Mesendoderm (in vitro differentiated cells): Measurements from ENCODE around the gene CHD2.

Experiments
- DNase-seq: peaks from one replicate; pipeline ENCODE4 v3.0.0; 2013
- H2AK5ac ChIP-seq: 2 replicates; pipeline ENCODE4 v1.6.1; 2013; ENCODE audit warnings: low read length, inconsistent platforms
- H2BK120ac ChIP-seq: 2 replicates; pipeline ENCODE4 v1.6.1; 2013; ENCODE audit warnings: low read depth, mild to moderate bottlenecking, low read length, moderate library complexity, mixed read lengths
- H2BK15ac ChIP-seq: replicated peaks from 2 replicates; pipeline ENCODE4 v1.6.1; 2013; ENCODE audit warnings: low read depth, mild to moderate bottlenecking, moderate library complexity
- H2BK5ac ChIP-seq: 2 replicates; pipeline ENCODE4 v1.6.1; 2013; ENCODE audit warnings: low read length, inconsistent platforms
- H3K18ac ChIP-seq: 2 replicates; pipeline ENCODE4 v1.6.1; 2013; ENCODE audit warnings: mild to moderate bottlenecking, low read length, mixed read lengths
- H3K23ac ChIP-seq: one replicate; pipeline ENCODE4 v1.6.1; 2013; ENCODE audit warnings: low read length
- H3K27ac ChIP-seq: 2 replicates; pipeline ENCODE4 v1.5.1; 2013; ENCODE audit warnings: low read depth, mild to moderate bottlenecking, inconsistent platforms, low read length, moderate library complexity
- H3K27me3 ChIP-seq: 2 replicates; pipeline ENCODE4 v1.6.1; 2013; ENCODE audit warnings: low read length, control low read depth, mild to moderate bottlenecking, inconsistent platforms; ENCODE audit not compliant: insufficient read depth, poor library complexity
- H3K36me3 ChIP-seq: 2 replicates; pipeline ENCODE4 v1.6.1; 2013; ENCODE audit warnings: low read length, inconsistent platforms; ENCODE audit not compliant: control insufficient read depth, insufficient read depth
- H3K4ac ChIP-seq: one replicate; pipeline ENCODE4 v1.6.1; 2013; ENCODE audit warnings: low read depth, mild to moderate bottlenecking, low read length, moderate library complexity
- H3K4me1 ChIP-seq: 2 replicates; pipeline ENCODE4 v1.6.1; 2013; ENCODE audit warnings: low read depth, low read length, inconsistent platforms; ENCODE audit not compliant: control insufficient read depth
- H3K4me2 ChIP-seq: 2 replicates; pipeline ENCODE4 v1.6.1; 2013; ENCODE audit warnings: low read length
- H3K4me3 ChIP-seq: 2 replicates; pipeline ENCODE4 v1.5.1; 2013; ENCODE audit warnings: mild to moderate bottlenecking, low read length
- H3K56ac ChIP-seq: one replicate; pipeline ENCODE4 v1.6.1; 2013; ENCODE audit warnings: low read length
- H3K79me1 ChIP-seq: 2 replicates; pipeline ENCODE4 v1.6.1; 2013; ENCODE audit warnings: low read length, inconsistent platforms
- H3K79me2 ChIP-seq: 2 replicates; pipeline ENCODE4 v1.6.1; 2013; ENCODE audit warnings: mild to moderate bottlenecking, low read length; ENCODE audit not compliant: control insufficient read depth, insufficient read depth
- H3K9ac ChIP-seq: 2 replicates; pipeline ENCODE4 v1.6.1; 2013; ENCODE audit warnings: low read length, inconsistent platforms
- H4K5ac ChIP-seq: one replicate; pipeline ENCODE4 v1.6.1; 2013; ENCODE audit warnings: low read length
- H4K8ac ChIP-seq: one replicate; pipeline ENCODE4 v1.6.1; 2013; ENCODE audit warnings: low read depth, mild to moderate bottlenecking, control low read depth, low read length, moderate library complexity
- whole genome bisulfite sequencing: extraction: QIAGEN DNeasy Blood & Tissue Kit; methylation state at CpG from one replicate; pipeline ENCODE4 v1.1.7; 2013; ENCODE audit warnings: low lambda C conversion rate, missing lambda C conversion rate; ENCODE audit not compliant: insufficient coverage; ENCODE audit errors: extremely low coverage; 5-methylcytosine and 5-hydroxymethylcytosine counted together

The CHD2 gene

DNA sequence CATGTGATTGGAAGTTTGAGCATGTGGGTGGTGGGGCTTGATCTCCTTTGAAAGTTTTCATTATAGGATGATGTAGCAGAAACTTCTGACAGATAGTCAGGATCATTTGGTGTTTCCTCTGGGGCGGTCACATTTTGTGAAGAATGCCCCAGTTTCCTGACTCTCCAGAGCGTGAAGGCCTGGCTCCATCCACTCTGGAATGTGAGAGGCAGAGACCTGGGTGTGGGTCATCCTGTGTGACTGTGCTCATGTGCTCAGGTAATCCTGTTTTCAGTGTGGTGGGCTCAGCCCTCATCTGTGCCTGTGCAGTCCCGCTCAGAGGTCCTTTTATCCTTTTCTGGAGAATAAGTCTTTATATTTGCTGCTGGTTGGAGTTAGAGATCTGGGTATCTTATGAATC lies 107.9 kb downstream of the CHD2 start:
- H2AK5ac ChIP-seq = no peak overlapping the region
- H3K79me1 ChIP-seq = peaks cover 2% of the 10 kb centered on the region
- H3K23ac ChIP-seq = no peak overlapping the region
- peak; percentile 40 for DNase-seq
- H2BK120ac ChIP-seq = no peak overlapping the region
- H4K5ac ChIP-seq = no peak overlapping the region
- no peak overlapping the region for H3K18ac ChIP-seq
- H3K56ac ChIP-seq = no peak overlapping the region
- H3K4me2 ChIP-seq = no peak overlapping the region
- H3K36me3 ChIP-seq = peaks cover 17% of the 10 kb centered on the region
- H3K27me3 ChIP-seq = no peaks in the 10 kb centered on the region
- no peaks in the 10 kb centered on the region for H3K4me1 ChIP-seq
- no peak overlapping the region for H2BK5ac ChIP-seq
- H3K9ac ChIP-seq = no peak overlapping the region
- H3K4me3 ChIP-seq = no peak overlapping the region
- H3K27ac ChIP-seq = no peak overlapping the region
- no peaks in the 10 kb centered on the region for H3K79me2 ChIP-seq
- H2BK15ac ChIP-seq = no peak overlapping the region
- H3K4ac ChIP-seq = no peak overlapping the region
- no peak overlapping the region for H4K8ac ChIP-seq
- WGBS = no CpG with 5 or more reads among the region's 3 CpGs

GRCh38 chr15:93012786-93013185 lies 112.7 kb downstream of the CHD2 start:
- H3K18ac ChIP-seq = no peak overlapping the region
- no peak overlapping the region for H3K4me2 ChIP-seq
- H2BK120ac ChIP-seq = no peak overlapping the region
- no peak for DNase-seq
- no peak overlapping the region for H3K9ac ChIP-seq
- peaks cover 2% of the 10 kb centered on the region for H3K79me1 ChIP-seq
- no peak overlapping the region for H3K4ac ChIP-seq
- H3K27me3 ChIP-seq = no peaks in the 10 kb centered on the region
- H3K36me3 ChIP-seq = peaks cover 23% of the 10 kb centered on the region
- no peak overlapping the region for H3K27ac ChIP-seq
- no peak overlapping the region for H2AK5ac ChIP-seq
- no peaks in the 10 kb centered on the region for H3K4me1 ChIP-seq
- H3K4me3 ChIP-seq = no peak overlapping the region
- H3K23ac ChIP-seq = no peak overlapping the region
- H4K8ac ChIP-seq = no peak overlapping the region
- H3K79me2 ChIP-seq = no peaks in the 10 kb centered on the region
- WGBS = no CpG with 5 or more reads among the region's 1 CpG
- H2BK15ac ChIP-seq = no peak overlapping the region
- no peak overlapping the region for H2BK5ac ChIP-seq
- H3K56ac ChIP-seq = no peak overlapping the region
- no peak overlapping the region for H4K5ac ChIP-seq

DNA sequence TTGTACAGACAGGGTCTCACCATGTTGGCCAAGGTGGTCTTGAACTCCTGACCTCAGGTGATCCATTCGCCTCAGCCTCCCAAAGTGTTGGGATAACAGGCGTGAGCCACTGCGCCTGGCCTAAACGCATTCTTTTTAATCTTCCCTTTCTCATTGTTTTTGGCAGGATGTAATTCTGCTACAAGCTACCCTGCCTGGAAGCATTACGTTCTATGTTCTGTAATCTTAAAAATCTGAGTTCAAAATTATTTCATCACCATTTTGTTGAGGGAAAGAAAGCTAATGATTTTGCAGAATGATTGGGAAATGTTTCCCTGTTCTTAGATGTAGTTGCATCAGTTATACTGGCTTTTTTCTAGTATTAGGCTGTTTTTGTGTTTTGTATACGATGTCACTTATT lies 117.4 kb downstream of the CHD2 start:
- H3K4me2 ChIP-seq = no peak overlapping the region
- H3K79me2 ChIP-seq = no peaks in the 10 kb centered on the region
- WGBS = no CpG with 5 or more reads among the region's 6 CpGs
- no peaks in the 10 kb centered on the region for H3K27me3 ChIP-seq
- no peak for DNase-seq
- H4K8ac ChIP-seq = no peak overlapping the region
- no peak overlapping the region for H2AK5ac ChIP-seq
- H3K4me3 ChIP-seq = no peak overlapping the region
- no peak overlapping the region for H3K18ac ChIP-seq
- no peak overlapping the region for H3K4ac ChIP-seq
- H3K27ac ChIP-seq = no peak overlapping the region
- no peak overlapping the region for H4K5ac ChIP-seq
- H2BK15ac ChIP-seq = no peak overlapping the region
- no peak overlapping the region for H3K9ac ChIP-seq
- no peaks in the 10 kb centered on the region for H3K4me1 ChIP-seq
- no peak overlapping the region for H2BK5ac ChIP-seq
- no peak overlapping the region for H3K23ac ChIP-seq
- peaks cover 31% of the 10 kb centered on the region for H3K36me3 ChIP-seq
- H3K56ac ChIP-seq = no peak overlapping the region
- H3K79me1 ChIP-seq = peaks cover 7% of the 10 kb centered on the region
- H2BK120ac ChIP-seq = no peak overlapping the region

GRCh38 chr15:93018574-93018973 lies 118.5 kb downstream of the CHD2 start:
- H4K5ac ChIP-seq = no peak overlapping the region
- H2BK120ac ChIP-seq = no peak overlapping the region
- no CpG with 5 or more reads among the region's 4 CpGs for WGBS
- H3K4me2 ChIP-seq = no peak overlapping the region
- H3K18ac ChIP-seq = no peak overlapping the region
- H3K4me3 ChIP-seq = no peak overlapping the region
- no peak overlapping the region for H4K8ac ChIP-seq
- peaks cover 8% of the 10 kb centered on the region for H3K79me1 ChIP-seq
- no peak overlapping the region for H3K9ac ChIP-seq
- no peak overlapping the region for H3K4ac ChIP-seq
- no peaks in the 10 kb centered on the region for H3K27me3 ChIP-seq
- H2BK15ac ChIP-seq = no peak overlapping the region
- no peaks in the 10 kb centered on the region for H3K4me1 ChIP-seq
- H3K56ac ChIP-seq = no peak overlapping the region
- no peak overlapping the region for H3K27ac ChIP-seq
- H3K23ac ChIP-seq = no peak overlapping the region
- H2AK5ac ChIP-seq = no peak overlapping the region
- DNase-seq = peak; percentile 86
- no peaks in the 10 kb centered on the region for H3K79me2 ChIP-seq
- no peak overlapping the region for H2BK5ac ChIP-seq
- H3K36me3 ChIP-seq = peaks cover 27% of the 10 kb centered on the region

- H3K79me2 ChIP-seq = no peaks in the 10 kb centered on the region
- H3K23ac ChIP-seq = no peak overlapping the region
- no peak overlapping the region for H3K56ac ChIP-seq
- H3K4me3 ChIP-seq = no peak overlapping the region
- no peaks in the 10 kb centered on the region for H3K4me1 ChIP-seq
- no peak overlapping the region for H3K4me2 ChIP-seq
- no peak overlapping the region for H3K9ac ChIP-seq
- no peak overlapping the region for H2AK5ac ChIP-seq
- no peak overlapping the region for H3K27ac ChIP-seq
- 100% methylated on average over 1 of the region's 7 CpGs for WGBS
- no peak overlapping the region for H2BK15ac ChIP-seq
- no peak overlapping the region for H4K5ac ChIP-seq
- no peaks in the 10 kb centered on the region for H3K27me3 ChIP-seq
- no peak overlapping the region for H2BK5ac ChIP-seq
- H3K18ac ChIP-seq = no peak overlapping the region
- peaks cover 8% of the 10 kb centered on the region for H3K79me1 ChIP-seq
- no peak overlapping the region for H2BK120ac ChIP-seq
- DNase-seq = no peak
- peaks cover 26% of the 10 kb centered on the region for H3K36me3 ChIP-seq
- no peak overlapping the region for H4K8ac ChIP-seq
- no peak overlapping the region for H3K4ac ChIP-seq
Measured at GRCh38 chr15:93019090-93019489, 119.0 kb downstream of the CHD2 start.

GRCh38 chr15:93019971-93020370 lies 119.8 kb downstream of the CHD2 start:
- WGBS = no CpG with 5 or more reads among the region's 10 CpGs
- H3K27ac ChIP-seq = no peak overlapping the region
- H2BK120ac ChIP-seq = no peak overlapping the region
- no peak overlapping the region for H3K56ac ChIP-seq
- H2AK5ac ChIP-seq = no peak overlapping the region
- H4K8ac ChIP-seq = no peak overlapping the region
- no peak overlapping the region for H2BK15ac ChIP-seq
- no peak overlapping the region for H3K4me3 ChIP-seq
- no peak overlapping the region for H3K9ac ChIP-seq
- no peak overlapping the region for H3K23ac ChIP-seq
- H3K4me1 ChIP-seq = no peaks in the 10 kb centered on the region
- no peaks in the 10 kb centered on the region for H3K79me2 ChIP-seq
- H3K4ac ChIP-seq = no peak overlapping the region
- H4K5ac ChIP-seq = no peak overlapping the region
- H3K27me3 ChIP-seq = no peaks in the 10 kb centered on the region
- H2BK5ac ChIP-seq = no peak overlapping the region
- no peak for DNase-seq
- no peak overlapping the region for H3K18ac ChIP-seq
- H3K36me3 ChIP-seq = peaks cover 28% of the 10 kb centered on the region
- peaks cover 11% of the 10 kb centered on the region for H3K79me1 ChIP-seq
- no peak overlapping the region for H3K4me2 ChIP-seq
